WTC11 (cell line): Measurements from ENCODE around the gene TLX1.

Source experiments
- AR ChIP-seq: fragments of 250-450 bp; sonication (Bioruptor Pico); IDR thresholded peaks from 2 replicates; pipeline ENCODE4 v1.9.0; 2021; ENCODE audit warnings: mild to moderate bottlenecking
- ATF6 ChIP-seq: sonication (generic); formaldehyde crosslinking; IDR thresholded peaks from 2 replicates; pipeline ENCODE4 v1.8.1; 2023; ENCODE audit warnings: mild to moderate bottlenecking, missing genetic modification reagents
- CREM ChIP-seq: sonication (generic); formaldehyde crosslinking; IDR thresholded peaks from 2 replicates; pipeline ENCODE4 v1.8.1; 2022; ENCODE audit warnings: mild to moderate bottlenecking, missing genetic modification reagents, moderate library complexity
- CTCF ChIP-seq: fragments of 200-600 bp; IDR thresholded peaks from 2 replicates; pipeline ENCODE4 v1.8.0; 2022; ENCODE audit warnings: antibody characterized with exemption
- E2F5 ChIP-seq: sonication (generic); formaldehyde crosslinking; IDR thresholded peaks from 2 replicates; pipeline ENCODE4 v1.8.1; 2022; ENCODE audit warnings: mild to moderate bottlenecking, moderate library complexity, missing genetic modification reagents
- ESRRA ChIP-seq: sonication (generic); formaldehyde crosslinking; IDR thresholded peaks from 2 replicates; pipeline ENCODE4 v1.8.1; 2022; ENCODE audit warnings: mild to moderate bottlenecking, missing genetic modification reagents, borderline replicate concordance
- JUN ChIP-seq: sonication (generic); formaldehyde crosslinking; IDR thresholded peaks from 2 replicates; pipeline ENCODE4 v1.8.0; 2023; ENCODE audit warnings: mild to moderate bottlenecking, missing genetic modification reagents
- MYBL2 ChIP-seq: sonication (generic); formaldehyde crosslinking; IDR thresholded peaks from 2 replicates; pipeline ENCODE4 v1.8.1; 2023; ENCODE audit warnings: mild to moderate bottlenecking, moderate library complexity, missing genetic modification reagents
- RELA ChIP-seq: sonication (generic); formaldehyde crosslinking; IDR thresholded peaks from 2 replicates; pipeline ENCODE4 v1.8.1; 2022; ENCODE audit warnings: missing genetic modification reagents, mild to moderate bottlenecking, borderline replicate concordance
- TP53 ChIP-seq: sonication (generic); formaldehyde crosslinking; IDR thresholded peaks from 2 replicates; pipeline ENCODE4 v1.8.1; 2023; ENCODE audit warnings: mild to moderate bottlenecking, missing genetic modification reagents
- ZNF138 ChIP-seq: sonication (generic); formaldehyde crosslinking; conservative IDR thresholded peaks from 2 replicates; pipeline ENCODE4 v1.8.1; 2022; ENCODE audit warnings: mild to moderate bottlenecking, moderate library complexity, missing genetic modification reagents

GRCh38 chr10:101121654-101122031 lies 9.5 kb upstream of the TLX1 start:
- TF ChIP-seq ESRRA (no peak), CTCF (no peak), TP53 (CRISPR knock-in tag) (no peak), ZNF138 (CRISPR knock-in tag) (no peak), E2F5 (CRISPR knock-in tag) (no peak), ATF6 (CRISPR knock-in tag) (no peak), AR (CRISPR knock-in tag) (no peak), JUN (CRISPR knock-in tag) (no peak), RELA (CRISPR knock-in tag) (no peak), CREM (CRISPR knock-in tag) (no peak), MYBL2 (CRISPR knock-in tag) (no peak)
